Activated T-cell treated with anti-CD3 and anti-CD28 coated beads, Interleukin-2, amount 50 U/mL, for 1 hour (primary cell): Measurements from ENCODE around the gene CASP8.

Source experiments
- DNase-seq: peaks from one replicate; pipeline ENCODE4 v3.0.0-alpha.2; 2020

CASP8 gene

DNA sequence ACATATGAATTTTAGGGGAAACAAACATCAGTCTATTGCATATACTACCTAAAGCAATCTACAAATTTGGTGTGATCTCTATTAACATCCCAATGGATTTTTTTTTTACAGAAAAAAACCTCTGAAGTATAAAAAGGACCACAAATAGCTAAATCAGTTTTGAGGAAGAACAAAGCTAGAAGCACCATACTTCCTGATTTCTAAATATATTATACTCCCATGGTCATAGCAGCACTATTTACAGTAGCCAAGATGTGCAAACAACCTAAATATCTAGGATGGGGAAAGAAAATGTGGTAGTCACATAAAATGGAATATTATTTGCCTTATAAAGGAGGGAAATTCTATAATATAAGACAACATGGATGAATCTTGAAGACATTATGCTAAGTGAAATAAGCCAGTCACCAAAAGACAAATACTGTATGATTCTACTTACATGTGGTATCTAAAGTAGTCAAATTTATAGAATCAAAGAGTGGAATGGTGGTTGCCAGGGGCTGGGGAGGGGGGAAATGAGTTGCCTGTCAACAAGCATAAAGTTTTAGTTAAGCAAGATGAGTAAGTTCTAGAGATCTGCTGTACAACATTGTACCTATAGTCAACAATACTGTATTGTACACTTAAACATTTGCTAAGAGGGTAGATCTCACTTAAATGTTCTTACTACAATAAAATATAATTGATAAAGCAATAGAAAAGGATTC lies 17.6 kb upstream of the CASP8 start:
- DNase-seq, result no peak

DNA sequence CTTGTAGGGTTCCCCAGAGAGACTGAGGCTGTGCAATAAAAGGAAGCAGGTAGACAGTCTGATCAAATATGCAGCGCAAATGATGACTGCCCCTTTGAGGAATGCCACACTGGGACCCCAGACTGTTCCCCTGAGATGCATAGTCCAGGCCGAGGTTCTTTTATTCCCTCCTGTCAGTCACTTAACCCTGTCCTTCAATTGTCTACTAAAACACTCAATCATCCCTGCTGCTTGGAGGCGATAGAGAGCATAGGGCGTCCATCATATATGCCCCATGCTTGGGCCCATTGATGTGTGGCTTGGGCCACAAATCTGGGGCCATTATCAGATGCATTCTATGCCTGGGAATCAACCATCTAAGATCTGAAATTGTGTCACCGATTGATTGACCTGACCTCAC lies 15.5 kb upstream of the CASP8 start:
- DNase-seq, result no peak

DNA sequence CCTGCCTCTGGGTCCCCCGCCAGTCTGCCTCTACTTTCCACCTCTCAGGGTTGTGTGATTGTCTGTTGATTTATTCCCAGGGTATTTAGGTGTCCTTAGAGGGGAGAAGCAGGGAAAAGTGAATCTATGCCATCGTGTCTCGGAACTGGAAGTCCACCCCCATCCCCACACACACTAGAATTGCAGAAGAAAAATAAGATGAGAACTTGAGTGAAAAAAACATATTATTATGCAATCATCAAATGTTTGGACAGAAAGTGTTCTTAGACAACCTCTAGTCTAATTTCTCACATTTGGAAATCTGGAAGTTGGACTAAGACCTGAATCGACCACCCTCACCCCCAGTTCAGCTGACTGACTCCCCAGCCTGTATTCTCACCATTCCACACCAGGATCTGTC lies 14.1 kb upstream of the CASP8 start:
- DNase-seq, result no peak

DNA sequence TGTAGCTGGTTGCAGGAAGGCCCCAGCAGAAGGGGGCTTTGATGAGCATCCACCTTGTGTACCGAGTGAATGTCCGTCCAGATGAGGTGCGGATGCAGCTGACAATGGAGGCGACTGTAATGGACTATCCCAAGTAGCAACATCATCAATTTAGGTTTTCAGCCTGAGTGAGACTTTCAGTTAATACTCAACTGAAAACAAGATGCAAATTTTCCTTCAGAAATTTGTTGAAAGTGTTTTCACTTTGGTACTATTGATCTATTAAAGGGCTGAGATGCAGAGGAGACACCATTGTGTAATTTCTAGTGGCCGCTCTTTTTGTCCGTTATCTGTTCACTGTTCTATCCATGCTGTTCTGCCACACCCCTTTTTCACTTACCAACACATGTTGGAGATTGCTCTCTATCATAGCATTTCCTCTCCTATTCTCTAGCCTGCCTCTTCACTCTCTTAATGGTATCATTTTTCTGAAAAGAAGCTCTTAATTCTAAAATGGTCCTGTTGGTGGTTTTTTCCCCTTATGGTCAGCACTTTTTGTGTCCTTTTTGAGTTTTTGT lies 12.0 kb upstream of the CASP8 start:
- no peak for DNase-seq

DNA sequence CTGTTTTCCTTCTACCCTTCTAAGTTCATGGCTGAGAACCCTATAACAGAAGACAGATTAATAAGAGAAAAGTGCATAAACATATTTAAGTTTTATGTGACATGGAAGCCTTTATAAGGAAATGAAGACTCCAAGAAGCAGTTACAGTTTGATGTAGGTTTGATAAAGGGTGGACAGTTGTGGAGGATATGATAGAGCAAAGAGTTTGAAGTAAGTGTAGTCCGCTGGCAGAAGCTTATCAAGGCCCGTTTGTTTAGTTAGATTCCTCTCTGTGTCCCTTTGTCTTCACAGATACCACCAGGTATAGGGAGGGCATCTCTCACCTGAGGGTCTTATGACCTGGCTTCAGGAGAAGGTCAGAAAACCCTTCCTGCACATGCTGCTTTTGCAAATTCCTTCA lies 10.4 kb upstream of the CASP8 start:
- DNase-seq, result no peak

DNA sequence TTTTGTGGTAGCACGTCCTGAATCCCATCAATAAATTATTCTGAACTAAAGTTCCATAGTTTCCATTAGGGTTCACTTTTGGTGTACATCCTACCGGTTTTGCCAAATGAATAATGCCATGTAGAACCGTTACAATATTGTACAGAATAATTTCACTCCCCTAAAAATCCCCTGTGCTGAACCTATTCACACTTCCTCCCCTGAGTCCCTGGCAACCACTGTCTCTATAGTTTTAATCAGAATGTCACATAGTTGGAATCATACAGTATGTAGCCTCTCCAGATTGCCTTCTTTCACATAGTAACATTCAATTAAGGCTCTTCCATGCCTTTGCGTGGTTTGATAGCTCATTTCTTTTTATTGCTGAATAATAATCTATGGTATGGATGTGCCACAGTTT lies 9.6 kb upstream of the CASP8 start:
- no peak for DNase-seq

DNA sequence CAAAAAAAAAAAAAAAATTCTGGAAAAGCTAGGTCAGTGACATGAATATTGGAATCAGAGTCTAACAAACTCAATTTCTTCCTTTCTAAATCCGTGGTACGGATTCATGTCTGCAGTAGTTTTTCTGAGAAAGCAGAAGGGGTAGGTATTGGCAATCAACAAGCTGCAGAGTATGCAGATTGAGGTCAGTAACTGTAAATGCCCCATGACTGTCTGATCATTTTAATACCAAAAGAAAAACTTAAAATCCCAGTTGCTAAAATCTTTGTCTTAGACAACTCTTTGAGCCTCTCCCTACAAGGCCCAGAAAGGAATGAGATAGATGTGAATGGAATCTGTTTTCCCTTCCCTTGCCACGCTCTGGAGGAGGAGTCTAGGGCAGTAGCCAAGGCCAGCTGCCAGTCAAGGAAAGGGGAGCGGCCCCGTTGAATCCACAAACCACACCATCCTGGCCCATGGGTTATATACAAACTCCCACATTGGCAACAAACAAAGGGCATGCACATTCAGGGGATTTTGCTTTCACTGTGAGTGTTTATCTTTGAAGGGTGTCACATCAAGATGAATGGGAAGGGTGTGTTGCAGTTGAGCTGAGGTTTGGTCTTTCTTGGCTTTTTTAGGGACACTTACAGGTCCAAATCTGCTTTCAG lies 6.1 kb upstream of the CASP8 start:
- no peak for DNase-seq

DNA sequence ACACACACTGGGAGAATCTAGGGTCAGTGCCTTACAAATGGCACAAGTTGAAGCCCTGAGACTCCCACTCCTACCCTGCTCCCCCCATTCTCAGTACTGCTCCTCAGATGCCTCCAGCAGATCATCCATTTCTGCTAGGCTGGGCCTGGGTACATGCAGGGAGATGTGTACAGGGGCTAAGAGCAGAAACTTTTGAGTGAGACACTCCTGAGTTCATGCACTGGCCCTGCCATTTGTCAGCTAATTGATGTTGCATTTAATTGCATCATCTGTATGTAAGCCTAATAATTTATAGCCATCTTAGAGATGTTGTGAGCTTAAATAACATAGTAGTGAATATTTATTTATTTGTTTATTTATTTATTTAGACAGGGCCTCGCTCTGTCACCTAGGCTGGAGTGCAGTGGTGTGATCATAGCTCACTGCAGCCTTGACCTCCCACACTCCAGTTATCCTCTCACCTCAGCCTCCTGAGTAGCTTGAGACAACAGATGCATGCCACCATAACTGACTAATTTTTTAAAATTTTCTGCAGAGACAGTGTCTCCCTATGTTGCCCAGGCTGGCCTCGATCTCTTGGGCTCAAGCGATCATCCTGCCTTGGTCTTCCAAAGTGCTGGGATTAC lies 4.8 kb upstream of the CASP8 start:
- DNase-seq, result no peak

DNA sequence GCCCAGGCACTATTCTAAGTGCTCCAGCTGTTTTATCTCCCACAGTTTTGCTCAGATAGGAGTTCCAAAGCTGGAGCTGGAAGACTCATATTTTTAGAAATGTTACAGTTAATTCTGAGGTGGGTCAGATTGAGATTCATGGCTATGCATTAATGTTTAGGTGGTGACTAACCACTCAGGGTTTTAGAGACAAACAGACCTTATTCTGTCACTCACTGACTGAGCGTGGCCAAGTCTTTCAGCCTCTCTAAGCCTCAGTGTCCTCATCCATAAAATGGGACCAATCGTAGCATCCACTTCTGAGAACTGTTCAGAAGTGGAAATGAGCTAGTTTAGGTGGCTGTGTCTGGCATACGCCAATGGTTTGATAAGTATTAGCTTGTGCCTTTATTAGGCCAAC lies 4.3 kb upstream of the CASP8 start:
- DNase-seq, result no peak

DNA sequence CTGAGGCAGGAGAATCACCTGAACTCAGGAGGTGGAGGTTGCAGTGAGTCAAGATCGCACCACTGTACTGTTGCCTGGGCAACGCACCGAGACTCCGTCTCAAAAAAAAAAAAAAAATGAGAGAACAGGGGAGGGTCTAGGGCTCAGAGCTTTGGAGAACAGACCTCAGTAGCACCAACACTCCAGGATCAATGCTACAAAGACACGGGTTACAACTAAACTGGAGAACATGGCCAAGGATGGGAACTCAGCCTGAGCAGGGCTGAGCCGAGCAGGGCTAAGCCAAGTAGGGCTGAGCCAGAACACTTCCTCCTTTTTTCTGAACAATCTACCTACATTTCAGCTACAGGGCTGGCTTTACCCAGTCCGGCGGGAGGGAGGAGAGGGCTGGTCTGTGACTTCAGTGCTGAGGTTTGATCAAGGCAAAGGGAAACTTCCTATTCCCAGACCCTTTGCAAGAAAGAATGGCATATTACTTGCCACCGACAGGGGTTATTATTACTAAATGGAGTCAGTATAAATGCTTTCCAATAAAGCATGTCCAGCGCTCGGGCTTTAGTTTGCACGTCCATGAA lies 2.9 kb upstream of the CASP8 start:
- peak; percentile 65 for DNase-seq

DNA sequence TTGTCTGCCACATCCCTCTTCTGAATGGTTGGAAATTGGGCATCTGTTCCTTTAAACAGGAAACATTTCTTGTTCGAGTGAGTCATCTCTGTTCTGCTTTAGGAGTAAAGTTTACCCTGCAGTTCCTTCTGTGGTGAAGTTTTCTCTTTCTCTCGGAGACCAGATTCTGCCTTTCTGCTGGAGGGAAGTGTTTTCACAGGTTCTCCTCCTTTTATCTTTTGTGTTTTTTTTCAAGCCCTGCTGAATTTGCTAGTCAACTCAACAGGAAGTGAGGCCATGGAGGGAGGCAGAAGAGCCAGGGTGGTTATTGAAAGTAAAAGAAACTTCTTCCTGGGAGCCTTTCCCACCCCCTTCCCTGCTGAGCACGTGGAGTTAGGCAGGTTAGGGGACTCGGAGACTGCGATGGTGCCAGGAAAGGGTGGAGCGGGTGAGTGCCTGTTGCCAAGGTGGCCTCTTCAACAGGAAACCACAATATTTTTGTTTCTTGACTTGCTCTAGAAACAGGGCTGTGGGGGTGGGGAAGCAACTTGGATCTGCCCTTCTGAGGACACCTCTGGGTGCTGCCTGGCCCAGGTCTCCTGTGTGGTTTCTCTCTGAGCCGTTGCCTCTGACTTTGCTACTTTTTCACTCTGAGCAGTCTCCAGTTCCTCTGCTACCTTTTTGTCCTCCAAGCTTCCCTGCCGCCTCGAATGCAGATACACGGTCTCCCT lies 2.2 kb upstream of the CASP8 start:
- DNase-seq, result peak; percentile 86

DNA sequence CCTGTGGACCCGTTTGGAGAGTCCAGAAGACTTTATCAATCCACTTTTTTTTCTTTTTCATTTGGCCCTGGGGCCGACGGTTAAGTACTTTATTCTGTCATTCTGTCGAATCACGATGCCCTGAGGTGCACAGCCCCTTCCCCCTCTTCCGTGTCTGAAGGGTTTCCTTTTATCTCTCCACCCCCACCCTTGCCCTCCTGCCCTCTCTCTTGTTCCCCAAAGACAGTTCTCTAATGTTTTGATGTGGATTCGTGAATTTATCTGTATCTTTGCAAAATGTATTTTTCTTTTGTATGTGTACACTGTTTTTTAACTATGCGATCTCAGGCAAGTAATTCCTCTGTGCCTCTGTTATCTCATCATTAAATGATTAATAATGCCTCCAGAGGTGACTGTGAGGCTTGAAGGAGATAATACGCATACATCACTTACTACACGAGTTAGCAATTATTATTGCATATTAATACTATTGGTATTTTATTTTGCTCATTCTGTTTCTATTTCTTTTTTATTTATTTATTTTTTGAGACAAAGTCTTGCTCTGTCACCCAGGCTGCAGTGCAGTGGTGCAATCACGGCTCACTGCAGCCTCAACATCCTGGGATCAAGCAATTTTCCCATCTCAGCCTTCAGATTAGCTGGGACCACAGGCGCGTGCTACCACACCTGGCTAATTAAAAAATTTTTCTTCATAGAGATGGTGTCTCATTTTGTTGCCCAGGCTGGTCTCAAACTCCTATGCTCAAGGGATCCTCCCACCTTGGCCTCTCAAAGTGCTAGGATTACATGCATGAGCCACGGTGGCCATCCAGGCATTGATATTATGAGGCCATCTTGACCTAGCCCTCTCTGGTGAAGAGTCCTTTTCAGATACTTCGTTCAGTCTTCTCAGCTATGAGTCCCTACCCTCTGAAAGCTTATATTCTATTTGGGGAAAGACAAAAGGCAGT lies 1.4 kb upstream of the CASP8 start:
- no peak for DNase-seq

DNA sequence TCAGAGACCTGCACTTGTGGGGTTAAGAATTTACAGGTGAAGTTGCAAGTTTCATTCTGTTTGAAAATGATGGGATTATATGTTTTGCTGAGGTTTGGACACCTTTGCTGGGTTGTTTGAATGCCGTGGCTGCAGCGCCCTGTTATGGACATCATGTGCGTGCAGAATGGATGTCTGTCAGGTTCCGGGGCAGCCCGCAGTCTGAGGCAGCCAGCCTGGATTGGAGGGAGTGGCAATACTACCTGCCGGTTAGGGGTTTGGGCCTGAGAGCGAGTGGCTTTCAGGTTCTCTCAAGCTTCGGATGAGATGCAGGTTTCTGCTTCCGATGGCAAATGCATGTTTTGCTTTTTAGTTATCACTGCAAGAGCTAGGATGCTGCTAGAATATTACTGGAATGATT lies 1.1 kb downstream of the CASP8 start:
- peak; percentile 60 for DNase-seq

DNA sequence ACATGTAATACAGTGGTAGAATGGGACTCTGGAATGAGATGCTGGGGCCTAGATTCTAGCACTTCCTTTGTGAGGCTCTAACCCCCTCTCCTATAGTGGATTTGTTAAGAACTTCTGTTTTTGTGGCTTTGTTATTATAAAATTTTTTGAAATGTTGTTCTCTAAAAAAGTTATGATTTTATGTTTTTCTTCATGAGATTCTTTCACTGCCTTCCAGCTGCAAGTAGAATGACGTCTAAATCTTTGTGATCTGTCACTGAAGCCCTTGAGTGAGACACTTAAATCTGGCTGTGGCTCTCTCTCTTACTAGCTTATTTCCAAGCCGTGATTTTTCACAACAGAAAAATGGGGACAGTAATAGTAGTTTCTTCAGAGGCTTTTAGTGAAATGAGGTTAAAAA lies 1.6 kb downstream of the CASP8 start:
- no peak for DNase-seq

DNA sequence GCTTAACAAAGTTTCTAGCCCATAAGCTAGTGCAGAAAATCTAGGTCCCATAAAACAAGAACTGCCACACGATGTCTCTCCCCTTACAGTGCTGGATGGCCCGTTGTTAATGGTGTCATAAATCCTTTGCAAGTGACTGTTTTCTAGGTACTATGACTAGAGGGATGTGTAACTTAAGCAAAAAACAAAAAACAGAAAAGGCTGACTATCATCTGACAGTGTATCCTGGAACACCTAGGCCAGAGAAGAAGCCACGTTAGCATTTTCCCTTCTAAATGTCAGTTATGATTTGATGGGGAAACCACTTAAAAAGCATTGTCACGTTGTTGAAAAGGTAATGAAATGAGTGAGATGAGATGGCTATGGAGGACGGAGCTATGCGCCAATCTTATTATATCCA lies 2.4 kb downstream of the CASP8 start:
- DNase-seq, result no peak

DNA sequence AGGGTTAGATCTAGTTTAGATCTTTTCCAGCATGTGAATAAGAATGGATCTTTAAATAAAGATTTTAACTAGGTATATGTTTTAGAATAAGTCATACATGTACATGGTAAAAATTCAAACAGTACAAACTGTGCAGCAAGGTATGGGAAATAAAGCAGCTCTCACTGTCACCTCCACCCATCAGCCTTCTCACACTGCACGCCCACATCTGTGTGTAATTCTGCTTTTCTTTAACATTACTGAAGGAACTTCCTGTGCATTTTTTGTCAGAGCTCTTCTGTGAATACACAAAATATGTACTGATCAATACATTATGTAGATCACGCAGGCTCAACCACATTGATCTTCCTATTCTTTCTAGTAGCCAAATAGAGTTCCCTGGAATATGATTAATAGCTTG lies 3.4 kb downstream of the CASP8 start:
- DNase-seq, result no peak

DNA sequence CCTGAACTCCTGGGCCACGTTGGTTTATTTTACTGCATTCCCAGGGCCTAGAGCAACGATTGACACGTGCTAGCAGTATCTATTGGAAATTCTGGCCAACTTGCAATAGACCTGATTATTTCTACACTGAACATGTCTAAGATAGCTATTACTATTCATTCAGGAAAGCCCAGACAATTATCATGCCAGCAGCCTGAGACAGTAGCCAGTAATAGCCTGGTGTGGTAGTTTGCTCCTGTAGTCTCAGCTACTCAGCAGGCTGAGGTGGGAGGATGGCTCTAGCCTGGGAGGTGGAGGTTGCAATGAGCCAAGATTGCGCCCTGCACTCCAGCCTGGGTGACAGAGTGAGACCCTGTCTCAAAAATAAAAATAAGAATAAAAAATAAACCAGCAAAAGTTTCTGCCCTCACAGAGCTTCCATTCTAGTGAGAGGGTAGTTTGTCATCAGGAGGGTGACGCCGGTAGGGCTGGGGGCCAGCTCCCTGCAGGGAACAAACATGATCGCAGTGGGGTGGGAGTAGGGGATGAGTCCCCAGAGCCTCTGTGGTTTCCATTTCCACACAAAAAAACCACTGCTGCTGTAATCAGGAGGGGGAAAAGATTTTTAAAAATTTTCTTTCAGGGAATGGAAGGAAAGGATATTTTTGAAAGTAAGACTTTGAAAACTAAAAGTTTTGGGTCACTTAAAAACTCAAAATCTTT lies 4.3 kb downstream of the CASP8 start:
- DNase-seq, result no peak

DNA sequence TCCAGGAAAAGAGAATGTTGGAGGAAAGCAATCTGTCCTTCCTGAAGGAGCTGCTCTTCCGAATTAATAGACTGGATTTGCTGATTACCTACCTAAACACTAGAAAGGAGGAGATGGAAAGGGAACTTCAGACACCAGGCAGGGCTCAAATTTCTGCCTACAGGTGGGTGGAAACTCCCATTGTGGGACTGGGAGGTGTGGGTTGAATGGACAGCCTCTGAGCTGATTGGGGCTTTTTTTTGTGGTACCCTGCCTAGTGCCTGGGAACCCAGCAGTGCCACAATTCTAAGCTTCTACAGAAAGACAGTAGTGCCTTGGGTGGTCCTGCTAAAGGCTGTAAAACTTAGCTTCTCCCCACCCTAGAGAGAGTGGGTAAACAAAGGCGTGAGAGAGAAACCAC lies 6.3 kb downstream of the CASP8 start:
- no peak for DNase-seq

DNA sequence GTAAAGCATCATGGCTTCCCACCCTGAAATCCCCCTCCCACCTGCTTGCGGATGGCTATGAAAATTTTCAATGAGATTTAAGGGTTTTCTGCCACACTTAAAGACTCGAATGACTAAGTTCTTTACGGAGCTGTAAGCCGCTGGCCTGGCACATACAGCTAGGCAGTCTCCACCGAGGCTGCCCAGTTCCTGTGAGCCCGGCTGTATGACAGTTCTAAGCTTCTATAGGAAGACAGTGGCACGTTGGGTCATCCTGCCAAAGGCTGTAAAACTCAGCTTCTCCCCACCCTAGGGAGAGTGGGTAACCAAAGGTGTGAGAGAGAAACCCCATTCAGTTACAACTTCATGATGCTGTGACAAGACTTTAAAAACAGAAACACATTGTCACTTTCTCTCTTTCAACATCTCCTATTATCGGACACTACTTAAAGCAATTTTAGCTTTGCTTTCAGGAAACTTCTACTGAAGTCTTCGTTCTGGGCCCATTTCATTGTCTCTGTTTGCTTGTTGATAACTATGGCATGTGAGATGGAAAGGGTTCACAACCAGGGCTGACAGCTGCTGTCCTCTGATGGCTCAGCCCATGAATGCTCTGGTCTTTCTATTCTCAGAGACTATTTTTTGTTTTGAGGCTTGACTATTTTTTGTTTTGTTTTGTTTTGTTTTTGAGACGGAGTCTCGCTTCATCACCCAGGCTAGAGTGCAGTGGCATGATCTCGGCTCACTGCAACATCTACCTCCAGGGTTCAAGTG lies 7.1 kb downstream of the CASP8 start:
- DNase-seq, result no peak

DNA sequence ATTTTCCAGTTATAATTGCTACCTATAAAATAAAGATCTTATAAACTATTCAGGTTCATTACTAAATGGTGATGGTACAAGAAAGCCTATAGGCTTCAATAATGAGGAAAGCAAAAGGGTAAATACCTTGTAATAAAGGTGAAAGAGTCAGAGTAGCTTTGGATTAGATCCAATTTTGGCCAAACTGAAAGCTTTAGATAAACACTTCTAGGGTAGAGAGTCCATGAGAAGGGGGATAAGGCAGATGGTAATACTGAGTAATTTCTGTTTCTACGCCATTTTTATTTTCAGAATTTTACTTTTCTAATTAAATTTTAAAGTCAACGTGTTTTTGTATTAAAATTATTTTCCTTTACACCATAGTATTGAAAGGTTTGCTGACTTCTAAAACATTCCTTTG lies 9.4 kb downstream of the CASP8 start:
- DNase-seq, result no peak
